GM23248 (cell line): ENCODE data around the gene VPS8. TPM values are rescaled to one million over a fixed set of nuclear protein-coding genes. Genes with fewer than 3 reads are reported as not detected.
A peak's percentile ranks its signal among the peaks of the same experiment; 100 is the strongest.

Experiments
- DNase-seq: peaks from one replicate; pipeline ENCODE4 v3.0.0-alpha.2; 2015
- H2AFZ ChIP-seq: fragments of 200-600 bp; sonication (generic); 2 replicates; pipeline ENCODE4 v1.6.1; 2016; ENCODE audit warnings: antibody characterized with exemption
- H3F3A ChIP-seq: fragments of 200-600 bp; sonication (generic); 2 replicates; pipeline ENCODE4 v1.6.1; 2016; ENCODE audit warnings: mild to moderate bottlenecking, antibody characterized with exemption, mixed run types; ENCODE audit not compliant: insufficient read depth
- H3K27ac ChIP-seq: fragments of 200-600 bp; sonication (generic); 2 replicates; pipeline ENCODE4 v1.5.1; 2016; ENCODE audit warnings: mild to moderate bottlenecking
- H3K27me3 ChIP-seq: fragments of 200-600 bp; sonication (generic); replicated peaks from 2 replicates; pipeline ENCODE4 v1.6.1; 2016; ENCODE audit warnings: mild to moderate bottlenecking; ENCODE audit not compliant: insufficient read depth
- H3K36me3 ChIP-seq: fragments of 200-600 bp; sonication (generic); 2 replicates; pipeline ENCODE4 v1.6.1; 2016; ENCODE audit warnings: low read depth, mild to moderate bottlenecking
- H3K4me1 ChIP-seq: fragments of 200-600 bp; sonication (generic); 2 replicates; pipeline ENCODE4 v1.6.1; 2016; ENCODE audit warnings: mild to moderate bottlenecking; ENCODE audit not compliant: insufficient read depth
- H3K4me2 ChIP-seq: fragments of 200-600 bp; sonication (generic); one replicate; pipeline ENCODE4 v1.6.1; 2016; ENCODE audit warnings: mild to moderate bottlenecking; ENCODE audit not compliant: unreplicated experiment
- H3K4me3 ChIP-seq: fragments of 200-600 bp; sonication (generic); 2 replicates; pipeline ENCODE4 v1.5.1; 2016; ENCODE audit warnings: mild to moderate bottlenecking
- H3K79me2 ChIP-seq: fragments of 200-600 bp; sonication (generic); 2 replicates; pipeline ENCODE4 v1.6.1; 2016; ENCODE audit warnings: mild to moderate bottlenecking; ENCODE audit not compliant: insufficient read depth
- H3K9ac ChIP-seq: fragments of 200-600 bp; sonication (generic); 2 replicates; pipeline ENCODE4 v1.6.1; 2016; ENCODE audit warnings: mild to moderate bottlenecking
- H3K9me2 ChIP-seq: fragments of 200-600 bp; sonication (generic); 2 replicates; pipeline ENCODE4 v1.6.1; 2016; ENCODE audit warnings: mixed run types, mild to moderate bottlenecking, moderate library complexity; ENCODE audit not compliant: insufficient read depth
- H3K9me3 ChIP-seq: fragments of 200-600 bp; sonication (generic); one replicate; pipeline ENCODE4 v1.6.1; 2017; ENCODE audit warnings: low read depth
- H4K20me1 ChIP-seq: fragments of 200-600 bp; sonication (generic); 2 replicates; pipeline ENCODE4 v1.6.0; 2016; ENCODE audit not compliant: insufficient read depth
- EZH2 ChIP-seq: fragments of 200-600 bp; sonication (generic); IDR thresholded peaks from 2 replicates; pipeline ENCODE4 v1.6.1; 2018; ENCODE audit warnings: antibody characterized with exemption, mild to moderate bottlenecking; ENCODE audit not compliant: insufficient read depth, poor library complexity, severe bottlenecking
- EZH2phosphoT487 ChIP-seq: fragments of 200-600 bp; sonication (generic); IDR thresholded peaks from 2 replicates; pipeline ENCODE4 v1.6.1; 2018; ENCODE audit warnings: antibody characterized with exemption, moderate library complexity, mild to moderate bottlenecking, low read depth; ENCODE audit not compliant: insufficient read depth
- WGBS, 2 experiments: methylation state at CpG; one replicate each; pipeline ENCODE4 v1.1.6; 2015 to 2017; ENCODE audit warnings: low lambda C conversion rate in 2 of 2, low coverage in 1 of 2; ENCODE audit errors: missing lambda C conversion rate in 2 of 2; 5-methylcytosine and 5-hydroxymethylcytosine counted together
- in situ Hi-C: fragments of 300-500 bp; cut with MboI; formaldehyde crosslinking; loops from 2 replicates; pipeline ENCODE4 v1.15.0; 2020
- polyA plus RNA-seq: library from polyadenylated mRNA; unstranded; fragments of >200 nt; fragmentation: Nextera tagmentation; extraction: Ambion mirVana; gene quantifications from 2 replicates; pipeline ENCODE4 v1.2.1, GENCODE V29; 2016
- total RNA-seq: library from RNA; depleted of rRNA; stranded (reverse); fragments of >200 nt; shearing (Covaris generic); gene quantifications from 2 replicates; pipeline ENCODE4 v1.2.3, GENCODE V29; 2014

Gene VPS8
- total and polyA plus RNA-seq, 2 experiments from 2014 or later: 17.8 to 45.5 TPM

- peaks cover 37% of the 10 kb centered on the region for H3K4me1 ChIP-seq
- peak overlapping the region; percentile 81 for H3K9ac ChIP-seq
- peaks cover 26% of the 10 kb centered on the region for H3F3A ChIP-seq
- H4K20me1 ChIP-seq: no peaks in the 10 kb centered on the region
- H3K27ac ChIP-seq: peak overlapping the region; percentile 93
- H3K4me3 ChIP-seq: peak overlapping the region; percentile 68
- in situ Hi-C loops: loop anchor here (25.0 kb wide), 1 partner anchor 424 kb away; the partner anchor contains the start of genes CLCN2 and POLR2H
- TF ChIP-seq EZH2phosphoT487 (no peak), EZH2 (no peak)
- no peaks in the 10 kb centered on the region for H3K36me3 ChIP-seq
- peak overlapping the region; percentile 84 for H2AFZ ChIP-seq
- WGBS, 2 experiments: 1 to 2% methylated on average over 10 of the region's 10 CpGs
- H3K9me2 ChIP-seq: no peaks in the 10 kb centered on the region
- H3K4me2 ChIP-seq: peak overlapping the region; percentile 82
- no peaks in the 10 kb centered on the region for H3K27me3 ChIP-seq
- H3K9me3 ChIP-seq: no peaks in the 10 kb centered on the region
- no peaks in the 10 kb centered on the region for H3K79me2 ChIP-seq
- peak; percentile 96 for DNase-seq
Observed at GRCh38 chr3:184786280-184786941, 25.6 kb upstream of the VPS8 start.

- peaks cover 27% of the 10 kb centered on the region for H3K4me1 ChIP-seq
- H3K9me3 ChIP-seq: no peaks in the 10 kb centered on the region
- no peaks in the 10 kb centered on the region for H3K79me2 ChIP-seq
- in situ Hi-C loops: loop anchor here (25.0 kb wide), 1 partner anchor 426 kb away; the partner anchor contains the start of genes CLCN2 and POLR2H
- H3K4me3 ChIP-seq: no peak overlapping the region
- H3K36me3 ChIP-seq: no peaks in the 10 kb centered on the region
- H3K9me2 ChIP-seq: no peaks in the 10 kb centered on the region
- H3F3A ChIP-seq: peaks cover 26% of the 10 kb centered on the region
- no peak overlapping the region for H2AFZ ChIP-seq
- WGBS, 2 experiments: 54 to 62% methylated on average over 4 of the region's 4 CpGs
- no peaks in the 10 kb centered on the region for H3K27me3 ChIP-seq
- H3K9ac ChIP-seq: no peak overlapping the region
- no peak overlapping the region for H3K27ac ChIP-seq
- no peak overlapping the region for H3K4me2 ChIP-seq
- TF ChIP-seq EZH2 (no peak), EZH2phosphoT487 (no peak)
- peak; percentile 64 for DNase-seq
- H4K20me1 ChIP-seq: no peaks in the 10 kb centered on the region
Observed at GRCh38 chr3:184788751-184789150, 23.2 kb upstream of the VPS8 start.

GRCh38 chr3:184789314-184789998 is 22.5 kb upstream of the VPS8 start:
- no peak for DNase-seq

GRCh38 chr3:184791171-184791570 is 20.8 kb upstream of the VPS8 start:
- H3K4me3 ChIP-seq: no peak overlapping the region
- H3K9ac ChIP-seq: no peak overlapping the region
- no peak overlapping the region for H3K27ac ChIP-seq
- H3K4me1 ChIP-seq: peaks cover 14% of the 10 kb centered on the region
- peaks cover 11% of the 10 kb centered on the region for H3F3A ChIP-seq
- H3K79me2 ChIP-seq: no peaks in the 10 kb centered on the region
- TF ChIP-seq EZH2phosphoT487: no peak
- TF ChIP-seq EZH2: no peak
- H4K20me1 ChIP-seq: no peaks in the 10 kb centered on the region
- no peak overlapping the region for H2AFZ ChIP-seq
- no peaks in the 10 kb centered on the region for H3K9me2 ChIP-seq
- in situ Hi-C loops: loop anchor here (25.0 kb wide), 1 partner anchor 429 kb away; the partner anchor contains the start of genes CLCN2 and POLR2H
- no peaks in the 10 kb centered on the region for H3K36me3 ChIP-seq
- no peak for DNase-seq
- H3K27me3 ChIP-seq: no peaks in the 10 kb centered on the region
- WGBS, 2 experiments: 52 to 53% methylated on average over 3 of the region's 3 CpGs
- no peak overlapping the region for H3K4me2 ChIP-seq
- H3K9me3 ChIP-seq: no peaks in the 10 kb centered on the region

More at GRCh38 chr3:184789314-184789998, 22.5 kb upstream of the VPS8 start:
- H4K20me1 ChIP-seq: no peaks in the 10 kb centered on the region
- H3K9me2 ChIP-seq: no peaks in the 10 kb centered on the region
- TF ChIP-seq EZH2 (no peak), EZH2phosphoT487 (no peak)
- H3K9ac ChIP-seq: no peak overlapping the region
- H3K4me1 ChIP-seq: peaks cover 27% of the 10 kb centered on the region
- no peaks in the 10 kb centered on the region for H3K79me2 ChIP-seq
- in situ Hi-C loops: loop anchor here (25.0 kb wide), 1 partner anchor 427 kb away; the partner anchor contains the start of genes CLCN2 and POLR2H
- H2AFZ ChIP-seq: no peak overlapping the region
- 53 to 62% methylated on average over 5 of the region's 5 CpGs for WGBS, 2 experiments
- H3K36me3 ChIP-seq: no peaks in the 10 kb centered on the region
- no peak overlapping the region for H3K4me3 ChIP-seq
- no peaks in the 10 kb centered on the region for H3K9me3 ChIP-seq
- peaks cover 26% of the 10 kb centered on the region for H3F3A ChIP-seq
- H3K27ac ChIP-seq: no peak overlapping the region
- H3K27me3 ChIP-seq: no peaks in the 10 kb centered on the region
- no peak overlapping the region for H3K4me2 ChIP-seq
